ENCODE results near the gene MACROH2A1. TPM values are rescaled to one million over a fixed set of nuclear protein-coding genes. Genes with fewer than 3 reads are reported as not detected.

MACROH2A1 gene
- total and polyA plus RNA-seq, 8 donors: 183 to 309 (median 235) TPM

GRCh38 chr5:135337064-135337463 is 62.0 kb downstream of the MACROH2A1 start:
- intact Hi-C loops (cut with DNase I): no loop called here
- H3K4me1 ChIP-seq: no peaks in the 10 kb centered on the region
- peaks cover 0 to 98% of the 10 kb centered on the region in 2 donors for H3K36me3 ChIP-seq
- no peak for TF ChIP-seq CTCF (IDR thresholded peaks at IDR 0.05)
- H3K4me3 ChIP-seq: no peak overlapping the region
- DNase-seq: no peak
- ATAC-seq: no peak
- no peaks in the 10 kb centered on the region for H3K9me3 ChIP-seq
- no peaks in the 10 kb centered on the region for H3K27me3 ChIP-seq
- H3K27ac ChIP-seq: no peak overlapping the region

GRCh38 chr5:135335031-135335828 is 63.8 kb downstream of the MACROH2A1 start:
- Histone ChIP-seq H3K36me3 (peaks cover 0 to 98% of the 10 kb centered on the region in 2 donors), H3K27me3 (no peaks in the 10 kb centered on the region), H3K4me3 (no peak overlapping the region), H3K9me3 (no peaks in the 10 kb centered on the region), H3K27ac (no peak overlapping the region), H3K4me1 (no peaks in the 10 kb centered on the region)
- peak; percentile 34 for ATAC-seq
- no peak for DNase-seq
- no peak for TF ChIP-seq CTCF (IDR thresholded peaks at IDR 0.05)
- intact Hi-C loops (cut with DNase I): no loop called here

- intact Hi-C loops (cut with DNase I): no loop called here
- DNase-seq: no peak
- no peak for ATAC-seq
- Histone ChIP-seq H3K27me3 (no peaks in the 10 kb centered on the region), H3K27ac (no peak overlapping the region), H3K4me1 (no peaks in the 10 kb centered on the region), H3K36me3 (peaks cover 0 to 93% of the 10 kb centered on the region in 2 donors), H3K9me3 (no peaks in the 10 kb centered on the region), H3K4me3 (no peak overlapping the region)
- no peak for TF ChIP-seq CTCF (IDR thresholded peaks at IDR 0.05)
These were observed 65.1 kb downstream of the MACROH2A1 start for GRCh38 chr5:135333732-135334515.

GRCh38 chr5:135332519-135333150 is 66.4 kb downstream of the MACROH2A1 start:
- Histone ChIP-seq H3K4me3 (no peak overlapping the region), H3K27me3 (no peaks in the 10 kb centered on the region), H3K27ac (no peak overlapping the region), H3K4me1 (no peaks in the 10 kb centered on the region), H3K9me3 (no peaks in the 10 kb centered on the region), H3K36me3 (peaks cover 0 to 81% of the 10 kb centered on the region in 2 donors)
- DNase-seq (peak in 2 of 4 donors; percentile 42 to 60), ATAC-seq (peak; percentile 67)
- intact Hi-C loops (cut with DNase I): no loop called here
- TF ChIP-seq CTCF (IDR thresholded peaks at IDR 0.05): peak; percentile 23 to 25

GRCh38 chr5:135331612-135332011 is 67.4 kb downstream of the MACROH2A1 start:
- Histone ChIP-seq H3K27ac (no peak overlapping the region), H3K9me3 (no peaks in the 10 kb centered on the region), H3K4me3 (no peak overlapping the region), H3K36me3 (peaks cover 0 to 75% of the 10 kb centered on the region in 2 donors), H3K4me1 (no peaks in the 10 kb centered on the region), H3K27me3 (no peaks in the 10 kb centered on the region)
- no peak for ATAC-seq
- DNase-seq: no peak
- TF ChIP-seq CTCF (IDR thresholded peaks at IDR 0.05): no peak
- intact Hi-C loops (cut with DNase I): no loop called here

Measured in left lung (tissue), 10 donors.